Suprapubic skin (tissue), 4 donors: ENCODE measurements around the gene SHISA4. TPM values are rescaled to one million over a fixed set of nuclear protein-coding genes. Genes with fewer than 3 reads are reported as not detected.
"Not testable (repeated sequence)": the region's sequence is repeated elsewhere in the genome, so short reads cannot be mapped to it uniquely, and the experiment has no call there.

Experiments
- DNase-seq, 2 donors: peaks; one replicate each; pipeline ENCODE4 v3.0.0-alpha.2; 2019; ENCODE audit warnings: low spot score in 2 of 2
- H3K27ac ChIP-seq: fragments of 200-600 bp; sonication (generic); one replicate; pipeline ENCODE4 v1.5.1; 2019
- H3K27me3 ChIP-seq: fragments of 200-600 bp; sonication (generic); one replicate; pipeline ENCODE4 v1.5.1; 2019
- H3K36me3 ChIP-seq: fragments of 200-600 bp; sonication (generic); one replicate; pipeline ENCODE4 v1.5.1; 2019
- H3K4me1 ChIP-seq: fragments of 200-600 bp; sonication (generic); one replicate; pipeline ENCODE4 v1.5.1; 2019
- H3K4me3 ChIP-seq: fragments of 200-600 bp; sonication (generic); one replicate; pipeline ENCODE4 v1.5.1; 2019; ENCODE audit warnings: mild to moderate bottlenecking
- H3K9me3 ChIP-seq: fragments of 200-600 bp; sonication (generic); one replicate; pipeline ENCODE4 v1.5.1; 2019
- CTCF ChIP-seq, 2 donors: fragments of 200-600 bp in 1 of 2; fragments of 450-650 bp in 1 of 2; sonication (generic) in 1 of 2; IDR thresholded peaks; one replicate each; pipeline ENCODE4 v1.5.1; 2016 to 2019; ENCODE audit warnings: antibody characterized with exemption in 2 of 2, mild to moderate bottlenecking in 1 of 2, moderate library complexity in 1 of 2
- EP300 ChIP-seq: sonication (generic); formaldehyde crosslinking; IDR thresholded peaks from one replicate; pipeline ENCODE4 v1.6.1; 2017; ENCODE audit warnings: antibody characterized with exemption
- POLR2A ChIP-seq, 2 donors: fragments of 450-650 bp; IDR thresholded peaks; one replicate each; pipeline ENCODE4 v1.6.1; 2017; ENCODE audit warnings: antibody characterized with exemption in 2 of 2, mild to moderate bottlenecking in 2 of 2, moderate library complexity in 2 of 2
- POLR2AphosphoS5 ChIP-seq, 3 donors: sonication (generic); formaldehyde crosslinking; IDR thresholded peaks; one replicate each; pipeline ENCODE4 v1.6.1; 2017; ENCODE audit warnings: antibody characterized with exemption in 3 of 3
- WGBS: methylation state at CpG from one replicate; pipeline ENCODE4 v1.1.5; 2018; 5-methylcytosine and 5-hydroxymethylcytosine counted together
- total RNA-seq, 4 donors: library from RNA; depleted of rRNA; stranded (reverse); fragments of >200 nt; gene quantifications; one replicate each; pipeline ENCODE4 v1.1.0, GENCODE V29; 2016

The SHISA4 gene
- total RNA-seq, 4 donors from 2014 or later: 5.3 to 19.4 (median 6.7) TPM

- Histone ChIP-seq H3K36me3 (no peaks in the 10 kb centered on the region), H3K9me3 (no peaks in the 10 kb centered on the region), H3K4me1 (peaks cover 22% of the 10 kb centered on the region), H3K27me3 (no peaks in the 10 kb centered on the region), H3K27ac (no peak overlapping the region), H3K4me3 (no peak overlapping the region)
- DNase-seq: no peak
- 94% methylated on average over 20 of the region's 20 CpGs for WGBS
- no peak for TF ChIP-seq EP300
- no peak for TF ChIP-seq POLR2AphosphoS5 (IDR thresholded peaks at IDR 0.05)
- TF ChIP-seq POLR2A (IDR thresholded peaks at IDR 0.05): no peak
- no peak for TF ChIP-seq CTCF (IDR thresholded peaks at IDR 0.05)
These were observed 11.2 kb downstream of the SHISA4 start for GRCh38 chr1:201899683-201900429.

- H3K27me3 ChIP-seq: no peaks in the 10 kb centered on the region
- H3K4me1 ChIP-seq: peaks cover 28% of the 10 kb centered on the region
- H3K4me3 ChIP-seq: no peak overlapping the region
- WGBS: 65% methylated on average over 5 of the region's 5 CpGs
- H3K27ac ChIP-seq: no peak overlapping the region
- H3K36me3 ChIP-seq: no peaks in the 10 kb centered on the region
- DNase-seq: no peak
- no peak for TF ChIP-seq POLR2A (IDR thresholded peaks at IDR 0.05)
- H3K9me3 ChIP-seq: no peaks in the 10 kb centered on the region
These were observed 11.8 kb downstream of the SHISA4 start for GRCh38 chr1:201900476-201900875.

DNA sequence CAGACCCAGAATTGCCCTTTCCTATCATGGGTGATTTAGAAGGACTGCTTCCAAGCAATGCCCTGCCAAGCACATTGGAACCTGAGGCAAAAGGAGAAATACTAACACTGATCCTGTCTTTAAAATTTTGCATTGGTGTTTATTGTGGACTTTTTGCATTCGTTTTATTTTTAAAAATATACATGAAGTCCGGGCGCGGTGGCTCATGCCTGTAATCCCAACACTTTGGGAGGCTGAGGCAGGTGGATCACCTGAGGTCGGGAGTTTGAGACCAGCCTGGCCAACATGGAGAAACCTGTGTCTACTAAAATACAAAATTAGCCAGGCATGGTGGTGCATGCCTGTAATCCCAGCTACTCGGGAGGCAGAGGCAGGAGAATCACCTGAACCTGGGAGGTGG is 12.3 kb downstream of the SHISA4 start:
- not testable (repeated sequence) for H3K4me3 ChIP-seq, H3K36me3 ChIP-seq, H3K27me3 ChIP-seq, H3K27ac ChIP-seq, DNase-seq, H3K9me3 ChIP-seq
- WGBS: 80% methylated on average over 6 of the region's 6 CpGs
- H3K4me1 ChIP-seq: peaks cover 29% of the 10 kb centered on the region

GRCh38 chr1:201902198-201902597 is 13.5 kb downstream of the SHISA4 start:
- Histone ChIP-seq H3K36me3 (no peaks in the 10 kb centered on the region), H3K9me3 (no peaks in the 10 kb centered on the region), H3K27ac (peak overlapping the region; percentile 74), H3K4me3 (no peak overlapping the region), H3K4me1 (peaks cover 28% of the 10 kb centered on the region), H3K27me3 (no peaks in the 10 kb centered on the region)
- no peak for DNase-seq
- TF ChIP-seq EP300 (no peak), POLR2A (IDR thresholded peaks at IDR 0.05) (no peak), POLR2AphosphoS5 (IDR thresholded peaks at IDR 0.05) (no peak), CTCF (IDR thresholded peaks at IDR 0.05) (no peak)
- 59% methylated on average over 3 of the region's 3 CpGs for WGBS

- no peak for TF ChIP-seq POLR2A (IDR thresholded peaks at IDR 0.05)
- WGBS: 64% methylated on average over 5 of the region's 5 CpGs
- Histone ChIP-seq H3K4me3 (no peak overlapping the region), H3K27ac (peak overlapping the region; percentile 74), H3K4me1 (peaks cover 28% of the 10 kb centered on the region), H3K9me3 (no peaks in the 10 kb centered on the region), H3K27me3 (no peaks in the 10 kb centered on the region), H3K36me3 (no peaks in the 10 kb centered on the region)
- DNase-seq: no peak
These were observed 14.4 kb downstream of the SHISA4 start for GRCh38 chr1:201903135-201903534.

GRCh38 chr1:201904579-201904978 is 15.9 kb downstream of the SHISA4 start:
- no peaks in the 10 kb centered on the region for H3K36me3 ChIP-seq
- no peaks in the 10 kb centered on the region for H3K27me3 ChIP-seq
- H3K27ac ChIP-seq: peak overlapping the region; percentile 66
- H3K4me1 ChIP-seq: peaks cover 28% of the 10 kb centered on the region
- H3K9me3 ChIP-seq: no peaks in the 10 kb centered on the region
- DNase-seq: no peak
- H3K4me3 ChIP-seq: no peak overlapping the region
- WGBS: 10% methylated on average over 6 of the region's 6 CpGs
- TF ChIP-seq CTCF (IDR thresholded peaks at IDR 0.05) (no peak), POLR2A (IDR thresholded peaks at IDR 0.05) (no peak), POLR2AphosphoS5 (IDR thresholded peaks at IDR 0.05) (no peak), EP300 (no peak)
